Measurements from ENCODE around the gene PKD2L1.
A peak's percentile ranks its signal among the peaks of the same experiment; 100 is the strongest.

Gene PKD2L1

DNA sequence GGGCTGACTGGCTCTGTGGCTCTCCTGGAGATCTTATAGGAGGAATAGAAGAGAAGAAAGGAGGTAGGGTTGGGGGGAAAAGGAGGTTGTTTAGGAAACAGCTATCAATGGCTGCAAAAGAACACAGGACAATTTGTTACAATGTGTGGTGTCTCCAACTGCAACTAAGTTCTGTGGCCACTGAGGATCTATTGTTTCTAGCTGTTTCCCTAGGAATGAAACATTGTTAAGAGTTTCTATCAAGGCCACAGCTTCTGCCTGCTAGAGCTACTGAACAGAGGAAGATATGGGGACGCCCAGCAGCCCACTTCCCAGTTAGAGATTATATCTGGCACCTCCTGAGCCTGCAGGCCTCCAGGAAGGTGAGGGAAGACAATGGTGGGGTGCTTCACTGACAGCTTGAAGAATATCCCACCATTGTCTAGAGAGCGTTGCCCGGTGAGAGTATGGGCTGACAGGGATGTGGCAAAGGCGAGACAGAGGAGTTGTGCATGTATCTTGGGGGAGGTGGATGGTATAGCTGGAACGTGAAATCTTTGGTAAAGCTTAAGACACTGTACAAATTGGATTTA lies 21.0 kb upstream of the PKD2L1 start:
- no peak overlapping the region for H3K4me2 ChIP-seq (ENCODE audit: low read length)
- peaks cover 63% of the 10 kb centered on the region for H3K36me3 ChIP-seq (ENCODE audit: insufficient read depth, low read length)
- H3K4me3 ChIP-seq (ENCODE audit: low read length): no peak overlapping the region
- H3K4me1 ChIP-seq (ENCODE audit: control insufficient read depth, insufficient read depth, low read length): peaks cover 23% of the 10 kb centered on the region
- no peaks in the 10 kb centered on the region for H3K27me3 ChIP-seq (ENCODE audit: control insufficient read depth, insufficient read depth, low read length)
- no peaks in the 10 kb centered on the region for H3K9me3 ChIP-seq (replicated peaks; ENCODE audit: low read length)
- no peak overlapping the region for H3K9ac ChIP-seq (ENCODE audit: low read depth, low read length)

- H3K36me3 ChIP-seq (ENCODE audit: insufficient read depth, low read length): peaks cover 49% of the 10 kb centered on the region
- H3K9ac ChIP-seq (ENCODE audit: low read depth, low read length): no peak overlapping the region
- H3K4me3 ChIP-seq (ENCODE audit: low read length): no peak overlapping the region
- no peaks in the 10 kb centered on the region for H3K27me3 ChIP-seq (ENCODE audit: control insufficient read depth, insufficient read depth, low read length)
- no peaks in the 10 kb centered on the region for H3K9me3 ChIP-seq (replicated peaks; ENCODE audit: low read length)
- H3K4me1 ChIP-seq (ENCODE audit: control insufficient read depth, insufficient read depth, low read length): peaks cover 31% of the 10 kb centered on the region
- peak overlapping the region; percentile 89 for H3K4me2 ChIP-seq (ENCODE audit: low read length)
Observed at GRCh38 chr10:100349672-100350071, 19.6 kb upstream of the PKD2L1 start.

- H3K27me3 ChIP-seq (ENCODE audit: control insufficient read depth, insufficient read depth, low read length): no peaks in the 10 kb centered on the region
- H3K9ac ChIP-seq (ENCODE audit: low read depth, low read length): no peak overlapping the region
- H3K4me2 ChIP-seq (ENCODE audit: low read length): peak overlapping the region; percentile 89
- peaks cover 45% of the 10 kb centered on the region for H3K36me3 ChIP-seq (ENCODE audit: insufficient read depth, low read length)
- peaks cover 31% of the 10 kb centered on the region for H3K4me1 ChIP-seq (ENCODE audit: control insufficient read depth, insufficient read depth, low read length)
- peak overlapping the region; percentile 92 for H3K4me3 ChIP-seq (ENCODE audit: low read length)
- no peaks in the 10 kb centered on the region for H3K9me3 ChIP-seq (replicated peaks; ENCODE audit: low read length)
Observed at GRCh38 chr10:100349087-100349486, 19.1 kb upstream of the PKD2L1 start.

- Histone ChIP-seq H3K36me3 (ENCODE audit: insufficient read depth, low read length) (peaks cover 40% of the 10 kb centered on the region), H3K4me2 (ENCODE audit: low read length) (peak overlapping the region; percentile 89), H3K9ac (ENCODE audit: low read depth, low read length) (peak overlapping the region; percentile 79), H3K9me3 (replicated peaks; ENCODE audit: low read length) (no peaks in the 10 kb centered on the region), H3K4me3 (ENCODE audit: low read length) (peak overlapping the region; percentile 92), H3K4me1 (ENCODE audit: control insufficient read depth, insufficient read depth, low read length) (peaks cover 31% of the 10 kb centered on the region), H3K27me3 (ENCODE audit: control insufficient read depth, insufficient read depth, low read length) (no peaks in the 10 kb centered on the region)
Observed at GRCh38 chr10:100348389-100348927, 18.4 kb upstream of the PKD2L1 start.

GRCh38 chr10:100347568-100348195 lies 17.7 kb upstream of the PKD2L1 start:
- Histone ChIP-seq H3K4me3 (ENCODE audit: low read length) (peak overlapping the region; percentile 92), H3K27me3 (ENCODE audit: control insufficient read depth, insufficient read depth, low read length) (no peaks in the 10 kb centered on the region), H3K4me1 (ENCODE audit: control insufficient read depth, insufficient read depth, low read length) (peaks cover 31% of the 10 kb centered on the region), H3K36me3 (ENCODE audit: insufficient read depth, low read length) (peaks cover 36% of the 10 kb centered on the region), H3K9me3 (replicated peaks; ENCODE audit: low read length) (no peaks in the 10 kb centered on the region), H3K4me2 (ENCODE audit: low read length) (peak overlapping the region; percentile 89), H3K9ac (ENCODE audit: low read depth, low read length) (peak overlapping the region; percentile 79)

GRCh38 chr10:100346765-100347567 lies 16.9 kb upstream of the PKD2L1 start, which contains the start of gene SCD:
Gene SCD (plus strand): TSS chr10:100347233. CDS start chr10:100347505, 272 bp downstream.
- Histone ChIP-seq H3K9ac (ENCODE audit: low read depth, low read length) (peak within 1 kb of the TSS; percentile 79), H3K4me2 (ENCODE audit: low read length) (peak within 1 kb of the TSS; percentile 89), H3K4me3 (ENCODE audit: low read length) (peak within 1 kb of the TSS; percentile 92), H3K27me3 (ENCODE audit: control insufficient read depth, insufficient read depth, low read length) (no peaks in the 10 kb centered on the region), H3K36me3 (ENCODE audit: insufficient read depth, low read length) (peaks cover 29% of the 10 kb centered on the region), H3K4me1 (ENCODE audit: control insufficient read depth, insufficient read depth, low read length) (peaks cover 31% of the 10 kb centered on the region), H3K9me3 (replicated peaks; ENCODE audit: low read length) (no peaks in the 10 kb centered on the region)

DNA sequence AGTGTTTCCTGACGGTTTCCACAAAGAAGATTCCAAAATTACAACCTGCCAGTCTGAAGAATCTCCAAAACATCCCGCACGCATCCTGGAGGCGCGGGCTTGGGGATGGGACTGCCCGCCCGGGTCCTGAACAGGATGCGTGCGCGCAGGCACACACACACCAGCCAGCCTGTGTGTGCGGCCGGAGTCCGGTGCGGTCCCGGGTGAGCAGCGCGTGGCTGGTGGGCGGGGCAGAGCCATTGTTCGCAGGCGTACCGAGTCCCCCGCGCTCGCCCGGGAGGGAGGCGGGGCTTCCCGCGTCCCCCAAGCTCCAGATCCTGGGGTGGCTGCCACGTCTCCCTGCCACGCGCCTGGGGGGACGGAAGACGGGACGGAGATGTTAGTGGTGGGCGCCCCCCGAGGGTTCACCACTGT lies 16.3 kb upstream of the PKD2L1 start:
- peaks cover 3% of the 10 kb centered on the region for H3K27me3 ChIP-seq (ENCODE audit: control insufficient read depth, insufficient read depth, low read length)
- H3K36me3 ChIP-seq (ENCODE audit: insufficient read depth, low read length): peaks cover 25% of the 10 kb centered on the region
- peaks cover 31% of the 10 kb centered on the region for H3K4me1 ChIP-seq (ENCODE audit: control insufficient read depth, insufficient read depth, low read length)
- H3K9me3 ChIP-seq (replicated peaks; ENCODE audit: low read length): no peaks in the 10 kb centered on the region
- peak overlapping the region; percentile 89 for H3K4me2 ChIP-seq (ENCODE audit: low read length)
- H3K9ac ChIP-seq (ENCODE audit: low read depth, low read length): peak overlapping the region; percentile 79
- H3K4me3 ChIP-seq (ENCODE audit: low read length): peak overlapping the region; percentile 92

DNA sequence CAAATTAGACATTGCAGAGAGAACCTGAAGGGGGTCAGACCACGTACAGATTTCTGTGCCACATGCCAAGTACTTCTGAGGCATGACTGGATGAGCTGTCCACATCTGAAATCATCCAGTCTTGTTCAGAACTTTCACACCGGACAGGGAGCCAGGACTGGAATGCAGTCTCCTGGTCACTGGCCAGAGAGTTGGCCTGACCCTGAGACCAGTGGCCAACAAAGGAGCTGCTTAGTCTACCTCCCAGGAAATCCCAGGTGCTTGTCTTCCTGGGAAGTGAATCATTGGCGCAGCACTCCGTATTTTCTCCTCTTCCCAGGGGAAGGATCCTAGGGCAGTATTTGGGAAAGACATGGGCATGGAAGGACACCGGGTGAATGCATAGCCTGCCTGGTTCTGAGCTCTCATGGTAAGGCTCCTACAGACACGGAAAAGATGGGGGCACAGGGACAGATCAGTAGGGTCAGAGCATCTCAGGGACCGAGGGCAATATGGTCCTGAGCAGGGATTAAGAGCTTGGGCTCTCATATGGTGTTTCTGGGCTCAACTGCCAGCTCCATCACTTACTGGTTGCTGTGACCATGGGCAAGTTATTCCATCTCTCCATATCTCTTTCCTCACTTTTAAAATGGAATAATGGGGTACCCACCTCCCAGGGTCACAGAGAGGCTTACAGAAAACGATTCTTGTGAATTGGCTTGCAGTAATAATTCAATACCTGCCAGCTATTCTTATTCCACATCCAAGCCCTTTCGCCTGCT lies 15.7 kb upstream of the PKD2L1 start:
- Histone ChIP-seq H3K4me1 (ENCODE audit: control insufficient read depth, insufficient read depth, low read length) (peaks cover 31% of the 10 kb centered on the region), H3K36me3 (ENCODE audit: insufficient read depth, low read length) (peaks cover 19% of the 10 kb centered on the region), H3K27me3 (ENCODE audit: control insufficient read depth, insufficient read depth, low read length) (peaks cover 9% of the 10 kb centered on the region), H3K9me3 (replicated peaks; ENCODE audit: low read length) (no peaks in the 10 kb centered on the region), H3K4me3 (ENCODE audit: low read length) (peak overlapping the region; percentile 92), H3K4me2 (ENCODE audit: low read length) (peak overlapping the region; percentile 89), H3K9ac (ENCODE audit: low read depth, low read length) (no peak overlapping the region)

- Histone ChIP-seq H3K9me3 (replicated peaks; ENCODE audit: low read length) (no peaks in the 10 kb centered on the region), H3K4me3 (ENCODE audit: low read length) (no peak overlapping the region), H3K4me2 (ENCODE audit: low read length) (no peak overlapping the region), H3K9ac (ENCODE audit: low read depth, low read length) (no peak overlapping the region), H3K4me1 (ENCODE audit: control insufficient read depth, insufficient read depth, low read length) (peaks cover 29% of the 10 kb centered on the region), H3K27me3 (ENCODE audit: control insufficient read depth, insufficient read depth, low read length) (peaks cover 21% of the 10 kb centered on the region), H3K36me3 (ENCODE audit: insufficient read depth, low read length) (peaks cover 7% of the 10 kb centered on the region)
Observed at GRCh38 chr10:100344241-100344788, 14.3 kb upstream of the PKD2L1 start.

- Histone ChIP-seq H3K4me3 (ENCODE audit: low read length) (no peak overlapping the region), H3K27me3 (ENCODE audit: control insufficient read depth, insufficient read depth, low read length) (peaks cover 24% of the 10 kb centered on the region), H3K9ac (ENCODE audit: low read depth, low read length) (no peak overlapping the region), H3K4me1 (ENCODE audit: control insufficient read depth, insufficient read depth, low read length) (peaks cover 12% of the 10 kb centered on the region), H3K36me3 (ENCODE audit: insufficient read depth, low read length) (no peaks in the 10 kb centered on the region), H3K9me3 (replicated peaks; ENCODE audit: low read length) (no peaks in the 10 kb centered on the region), H3K4me2 (ENCODE audit: low read length) (no peak overlapping the region)
Observed at GRCh38 chr10:100342627-100342972, 12.6 kb upstream of the PKD2L1 start.

All from skeletal muscle satellite cell (primary cell).